ENCODE measurements around the gene PLAAT3.
"Not testable (repeated sequence)": the region's sequence is repeated elsewhere in the genome, so short reads cannot be mapped to it uniquely, and the experiment has no call there.

PLAAT3 gene

DNA sequence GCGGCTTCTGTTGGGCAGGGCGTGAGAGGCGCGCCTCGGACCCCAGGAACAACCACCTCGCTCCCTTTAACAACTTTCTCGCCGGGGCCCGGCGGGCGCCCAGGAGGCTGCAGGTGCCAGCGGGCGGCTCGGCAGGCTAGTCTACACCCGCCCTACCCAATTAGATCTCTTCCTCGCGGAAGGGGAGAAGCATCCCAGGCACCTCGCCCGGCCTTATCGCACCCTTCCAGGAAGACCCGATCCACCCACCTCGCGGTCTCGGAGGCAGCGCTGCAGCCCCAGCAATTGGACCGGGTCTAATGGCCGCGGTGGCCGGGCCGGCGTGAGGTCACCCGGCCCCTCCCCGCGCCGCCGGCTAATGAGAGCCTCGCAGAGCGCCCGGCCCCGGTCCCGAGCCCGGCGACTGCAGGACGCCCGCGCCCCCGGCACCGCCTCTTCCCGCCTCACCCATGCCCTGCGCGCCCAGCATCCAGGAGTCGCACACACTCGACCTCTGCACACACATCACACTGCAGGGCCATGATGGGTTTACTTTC lies at the start of gene PLAAT3:
Gene PLAAT3 (minus strand): TSS at position 298 of the 536 bp plus-strand sequence. CDS start 419 bp downstream, outside the sequence.
- DNase-seq (ENCODE audit: low spot score) = peak; percentile 73

- DNase-seq (ENCODE audit: low spot score) = peak; percentile 64
Observed at GRCh38 chr11:63663809-63664208, 49.6 kb upstream of the PLAAT3 start.

GRCh38 chr11:63660972-63661371 lies 46.7 kb upstream of the PLAAT3 start:
- no peak for DNase-seq (ENCODE audit: low spot score)

- no peak for DNase-seq (ENCODE audit: low spot score)
Observed at GRCh38 chr11:63652671-63653070, 38.4 kb upstream of the PLAAT3 start.

- no peak for DNase-seq (ENCODE audit: low spot score)
Observed at GRCh38 chr11:63643205-63643604, 29.0 kb upstream of the PLAAT3 start.

- DNase-seq (ENCODE audit: low spot score) = no peak
Observed at GRCh38 chr11:63641727-63642126, 27.5 kb upstream of the PLAAT3 start.

GRCh38 chr11:63639199-63639832 lies 25.1 kb upstream of the PLAAT3 start:
- no peak for DNase-seq (ENCODE audit: low spot score)

- not testable (repeated sequence) for DNase-seq (ENCODE audit: low spot score)
Observed at GRCh38 chr11:63638436-63638835, 24.2 kb upstream of the PLAAT3 start.

DNA sequence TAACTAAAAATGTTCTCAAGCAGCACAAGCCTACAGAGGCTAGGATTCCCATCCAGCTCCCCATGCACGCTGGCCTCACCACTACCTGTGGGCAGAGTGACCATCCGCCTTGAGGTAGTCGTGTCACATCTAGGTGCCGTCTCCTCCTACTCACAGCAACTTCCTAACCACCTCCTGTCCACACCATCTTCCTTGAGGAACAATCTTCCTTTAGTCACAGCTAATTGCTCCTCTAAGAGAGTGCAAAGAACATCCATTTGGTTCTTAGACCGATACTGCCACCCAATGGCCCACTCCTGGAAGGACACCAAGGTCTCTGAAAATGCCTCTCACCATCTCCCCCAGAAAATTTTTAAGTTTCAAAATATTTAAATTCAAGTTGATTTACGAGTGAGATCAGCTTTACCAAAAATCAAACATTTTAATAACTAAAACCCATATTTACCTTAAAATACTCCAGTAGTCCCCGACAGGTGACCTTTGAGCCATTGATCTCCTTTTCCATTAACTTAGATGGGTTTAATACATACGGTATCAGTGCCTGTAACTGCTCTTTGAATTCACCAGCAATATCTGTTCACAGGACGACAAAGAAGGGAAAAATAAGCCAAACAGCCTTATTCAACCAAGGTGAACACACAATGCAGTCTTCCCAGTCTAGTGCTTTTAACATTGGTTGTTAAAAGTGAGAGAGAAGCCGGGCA lies 21.7 kb upstream of the PLAAT3 start:
- peak; percentile 67 for DNase-seq (ENCODE audit: low spot score)

DNA sequence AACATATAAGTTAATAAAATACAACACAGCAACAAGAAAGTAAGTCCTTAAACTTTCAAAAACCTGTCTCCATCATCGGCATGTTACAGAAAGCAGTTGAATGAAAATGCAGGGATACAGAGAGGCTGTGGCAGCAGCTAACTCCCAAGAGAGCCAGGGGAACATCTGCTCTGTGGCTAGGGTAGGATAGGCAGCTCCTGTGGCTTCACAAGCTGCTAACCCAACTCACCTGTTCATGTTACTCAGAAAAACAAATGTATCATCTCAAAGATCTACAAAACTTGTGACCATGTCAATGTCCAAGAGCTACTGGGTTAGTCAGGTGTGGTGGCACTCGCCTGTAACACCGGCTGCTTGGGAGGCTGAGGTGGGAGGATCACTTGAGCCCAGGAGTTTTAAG lies 15.2 kb upstream of the PLAAT3 start:
- no peak for DNase-seq (ENCODE audit: low spot score)

DNA sequence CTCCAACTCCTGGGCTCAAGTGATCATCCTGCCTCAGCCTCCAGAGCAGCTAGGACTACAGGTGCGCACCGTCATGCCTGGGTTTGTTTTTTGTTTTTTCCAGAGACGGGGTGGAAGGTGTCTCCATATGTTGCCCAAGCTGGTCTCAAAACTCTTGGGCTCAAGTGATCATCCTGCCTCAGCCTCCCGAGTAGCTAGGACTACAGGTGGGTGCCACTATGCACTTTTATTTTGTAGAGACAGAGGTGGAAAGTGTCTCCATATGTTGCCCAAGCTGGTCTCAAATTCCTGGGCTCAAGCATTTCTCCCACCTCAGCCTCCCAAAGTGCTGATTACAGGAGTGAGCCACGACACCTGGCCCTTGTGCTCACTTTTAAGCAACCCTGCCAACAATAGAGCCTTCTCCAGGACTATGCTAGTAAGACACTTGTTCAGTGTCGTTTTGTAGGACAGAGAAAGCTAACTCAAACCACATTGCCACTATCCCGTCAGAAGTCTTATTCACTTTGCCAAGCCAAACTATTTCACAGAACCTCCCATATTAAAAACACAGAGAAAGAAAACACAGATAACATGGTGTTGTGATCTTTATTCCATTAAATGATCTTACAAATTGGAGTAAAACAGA lies 9.4 kb upstream of the PLAAT3 start:
- no peak for DNase-seq (ENCODE audit: low spot score)

DNA sequence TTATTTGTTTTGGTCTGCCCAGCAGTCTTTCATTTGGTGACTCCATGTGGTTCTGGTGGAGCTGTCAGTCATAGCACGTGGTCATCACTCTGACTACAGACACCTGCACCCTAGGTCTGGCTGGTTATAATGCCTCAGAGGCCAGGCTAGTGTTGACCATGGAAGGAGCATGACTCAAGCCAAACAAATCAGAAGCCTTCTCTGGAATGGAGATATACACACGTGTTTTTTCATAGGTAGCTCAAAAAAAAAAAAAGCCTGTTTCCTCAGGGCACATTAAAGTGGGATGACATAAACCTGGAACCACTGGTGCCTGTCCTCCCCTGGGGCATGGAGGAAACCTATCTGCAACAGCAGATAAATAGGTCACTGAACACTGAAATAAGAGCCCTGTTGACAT lies 8.1 kb upstream of the PLAAT3 start:
- DNase-seq (ENCODE audit: low spot score) = no peak

DNA sequence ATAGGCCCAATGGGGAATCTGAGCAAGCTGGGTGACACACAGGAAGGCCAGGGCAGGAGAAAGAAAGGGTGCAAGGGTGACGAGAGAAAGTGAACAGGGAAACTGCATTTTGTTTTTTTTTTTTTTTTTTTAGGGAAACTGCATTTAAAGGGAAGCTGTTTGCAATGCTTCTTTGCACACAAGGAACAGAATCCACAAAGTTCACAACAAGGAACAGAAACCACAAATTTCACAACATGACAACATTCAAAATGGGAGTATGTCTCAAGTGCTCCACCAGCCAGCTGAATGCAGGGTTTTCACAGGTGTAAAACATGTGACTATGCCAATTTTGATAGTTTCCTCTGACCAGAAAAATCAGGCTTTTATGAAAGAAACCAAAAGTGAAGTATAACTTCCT lies 6.8 kb upstream of the PLAAT3 start:
- DNase-seq (ENCODE audit: low spot score) = no peak

DNA sequence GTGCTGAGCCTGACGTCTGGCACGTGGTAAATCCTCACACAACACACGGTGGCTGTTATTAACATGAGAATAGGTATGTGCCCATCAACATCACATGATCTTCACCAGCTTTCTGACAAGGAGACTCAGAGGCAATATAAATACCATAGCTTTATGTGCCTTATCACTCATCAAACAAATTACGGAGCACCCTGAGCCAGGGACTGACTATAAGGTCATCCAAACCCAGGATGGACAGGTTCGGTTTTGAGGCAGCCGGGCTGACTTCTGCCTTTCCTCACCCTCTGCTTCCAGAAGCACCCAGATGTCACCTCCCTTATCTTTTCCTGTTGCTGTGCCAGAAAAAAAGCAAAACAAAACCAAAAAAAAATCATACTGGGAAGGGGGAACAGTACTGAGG lies 5.7 kb upstream of the PLAAT3 start:
- no peak for DNase-seq (ENCODE audit: low spot score)

DNA sequence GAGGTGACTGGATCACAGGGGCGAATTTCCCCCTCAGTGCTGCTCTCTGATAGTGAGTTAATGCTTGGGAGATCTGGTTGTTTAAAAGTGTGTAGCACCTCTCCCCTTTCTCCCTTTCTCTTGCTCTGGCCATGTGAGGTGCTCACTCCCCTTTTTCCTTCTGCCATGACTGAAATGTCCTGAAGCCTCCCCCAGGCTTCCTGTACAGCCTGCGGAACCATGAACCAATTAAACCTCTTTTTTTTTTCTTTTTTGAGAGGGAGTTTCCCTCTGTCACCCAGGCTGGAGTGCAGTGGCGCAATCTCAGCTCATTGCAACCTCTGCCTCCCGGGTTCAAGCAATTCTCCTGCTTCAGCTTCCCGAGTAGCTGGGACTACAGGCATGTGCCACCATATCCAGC lies 3.5 kb upstream of the PLAAT3 start:
- DNase-seq (ENCODE audit: low spot score) = not testable (repeated sequence)

DNA sequence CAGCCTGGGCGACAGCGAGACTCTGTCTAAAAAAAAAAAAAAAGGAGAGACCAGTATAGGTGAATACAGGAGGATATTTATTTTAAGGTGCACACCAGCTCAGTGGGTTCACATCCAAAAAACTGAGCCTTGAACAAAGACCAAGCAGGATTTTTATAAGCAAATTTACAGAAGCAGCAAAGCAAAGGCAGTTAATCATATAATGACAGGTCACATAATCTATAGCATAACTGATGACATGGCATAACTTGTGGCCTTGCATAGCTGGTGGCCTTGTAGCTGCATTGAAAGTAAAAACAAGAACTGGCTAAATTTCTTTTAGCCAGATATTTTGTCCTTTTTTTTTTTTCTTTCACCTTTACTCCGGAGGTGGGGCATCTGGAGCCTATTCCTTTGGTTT lies 2.7 kb upstream of the PLAAT3 start:
- no peak for DNase-seq (ENCODE audit: low spot score)

DNA sequence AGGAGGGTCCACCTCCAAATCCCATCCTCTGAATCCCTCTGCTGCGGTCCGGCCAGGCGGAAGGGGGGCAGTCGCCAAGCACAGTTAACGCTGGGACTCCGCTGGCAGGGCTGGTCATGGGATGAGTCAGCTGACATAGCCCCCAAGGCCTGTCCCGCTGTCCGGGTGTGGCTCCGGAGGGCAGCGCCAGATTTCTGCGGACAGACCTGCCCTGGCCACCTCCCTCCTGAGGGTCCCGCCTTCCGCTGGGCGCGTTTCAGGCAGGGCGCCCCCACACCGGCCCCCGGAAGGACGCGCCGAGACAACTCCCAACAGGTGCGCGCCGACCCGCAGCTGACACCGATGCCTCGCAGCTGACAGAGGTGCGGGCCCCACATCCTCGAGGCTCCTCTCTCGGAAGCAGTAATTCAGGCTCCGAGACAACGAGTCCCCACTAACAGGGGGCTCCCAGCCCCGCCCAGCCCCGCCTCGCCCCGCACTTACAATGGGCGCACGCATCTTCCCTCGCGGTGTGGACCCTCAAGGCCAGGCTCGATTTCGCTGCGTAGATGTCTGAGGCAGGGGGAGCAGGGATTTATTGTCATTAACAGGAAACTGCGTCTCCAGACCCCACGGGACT lies 607 bp downstream of the PLAAT3 start:
- DNase-seq (ENCODE audit: low spot score) = peak; percentile 46

GRCh38 chr11:63612181-63612580 lies 2.1 kb downstream of the PLAAT3 start:
- DNase-seq (ENCODE audit: low spot score) = no peak

DNA sequence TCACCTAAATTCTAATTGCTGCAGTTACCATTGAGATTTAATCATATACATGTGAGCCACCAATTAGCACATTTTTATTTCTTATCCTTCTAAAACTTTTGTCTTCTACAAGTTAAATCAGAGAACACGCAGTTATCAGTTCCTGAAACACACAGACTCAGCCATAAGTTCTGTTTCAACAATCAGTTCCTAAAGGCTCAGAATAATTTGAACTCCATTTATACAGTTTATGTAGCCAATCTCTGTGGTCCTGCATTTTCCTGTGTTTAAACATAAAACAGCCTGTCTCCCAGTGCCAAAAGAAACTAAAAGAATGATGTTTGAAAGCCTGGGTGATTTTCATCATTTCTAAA lies 2.9 kb downstream of the PLAAT3 start:
- no peak for DNase-seq (ENCODE audit: low spot score)

- no peak for DNase-seq (ENCODE audit: low spot score)
Observed at GRCh38 chr11:63610604-63611394, 3.4 kb downstream of the PLAAT3 start.

DNA sequence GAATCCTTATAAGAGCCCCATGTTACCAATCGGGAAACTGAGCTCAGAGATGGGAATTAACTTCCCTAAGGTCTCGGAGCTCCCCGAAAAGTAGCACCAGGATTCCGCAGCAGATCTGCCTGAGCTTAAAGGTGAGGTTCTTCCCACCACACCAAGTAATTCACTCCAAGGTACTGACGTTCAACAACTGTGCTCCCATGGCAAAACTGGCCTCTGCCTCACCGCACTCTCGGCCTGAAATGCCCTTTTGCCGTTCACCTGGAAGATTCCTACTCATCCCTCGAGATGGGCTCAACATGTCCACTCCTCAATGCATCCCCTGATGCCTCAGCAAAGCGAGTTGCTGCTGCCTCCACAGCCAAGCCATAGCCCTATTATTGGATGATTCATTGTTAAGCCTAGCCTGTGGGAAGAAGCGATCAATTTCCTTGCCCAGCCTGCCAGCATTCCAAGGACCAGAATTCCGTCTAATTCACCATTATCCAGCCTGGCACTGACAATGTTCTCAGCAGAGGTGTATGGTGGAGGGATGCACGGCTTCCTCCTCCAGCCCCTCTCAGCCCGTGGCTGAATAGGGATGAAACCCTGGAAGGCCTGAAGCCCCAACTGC lies 4.2 kb downstream of the PLAAT3 start:
- no peak for DNase-seq (ENCODE audit: low spot score)

- no peak for DNase-seq (ENCODE audit: low spot score)
Observed at GRCh38 chr11:63609536-63609935, 4.7 kb downstream of the PLAAT3 start.

Data from AG08396 (cell line).